DND-41 (cell line): ENCODE measurements around the gene TGM1.

ENCODE experiments used
- CTCF ChIP-seq: IDR thresholded peaks from 2 replicates; pipeline ENCODE4 v1.5.1; 2012; ENCODE audit warnings: borderline replicate concordance, low read length, moderate library complexity, mild to moderate bottlenecking; ENCODE audit not compliant: poor library complexity, severe bottlenecking; ENCODE audit errors: extremely low read depth
- EZH2 ChIP-seq: IDR thresholded peaks from 3 replicates; pipeline ENCODE4 v1.6.1; 2012; ENCODE audit warnings: borderline replicate concordance, low read depth, mild to moderate bottlenecking, moderate library complexity, low read length, inconsistent platforms; ENCODE audit not compliant: severe bottlenecking

GRCh38 chr14:24259282-24260025 is 3.5 kb downstream of the TGM1 start:
- TF ChIP-seq EZH2 (no peak), CTCF (no peak)
